ENCODE results near the gene EPHA4.

EPHA4 gene

GRCh38 chr2:221476195-221476594 is 95.9 kb downstream of the EPHA4 start:
- H3K4me1 ChIP-seq (ENCODE audit: insufficient read depth, low read length) = no peaks in the 10 kb centered on the region
- no peak overlapping the region for H3K27ac ChIP-seq (ENCODE audit: low read length)
- no peak overlapping the region for H3K4me2 ChIP-seq (ENCODE audit: insufficient read depth, low read length)
- no peak for TF ChIP-seq CTCF (IDR thresholded peaks at IDR 0.05; ENCODE audit: borderline replicate concordance, extremely low read depth, low read length, poor library complexity, severe bottlenecking)
- TF ChIP-seq EZH2 (IDR thresholded peaks at IDR 0.05; ENCODE audit: borderline replicate concordance, low read depth, low read length, severe bottlenecking) = no peak
- no peak overlapping the region for H3K4me3 ChIP-seq (ENCODE audit: low read depth in 1 of 2, low read length in 2 of 2)
- no peaks in the 10 kb centered on the region for H3K9me3 ChIP-seq (ENCODE audit: insufficient read depth, low read length, severe bottlenecking)
- ATAC-seq (ENCODE audit: insufficient read depth, low read depth) (no peak), DNase-seq (no peak)
- no peaks in the 10 kb centered on the region for H3K79me2 ChIP-seq (ENCODE audit: insufficient read depth, low read length)
- no peaks in the 10 kb centered on the region for H3K27me3 ChIP-seq (ENCODE audit: insufficient read depth, low read length, poor library complexity)
- H3K9ac ChIP-seq (ENCODE audit: low read depth, low read length) = no peak overlapping the region
- no peaks in the 10 kb centered on the region for H3K36me3 ChIP-seq (ENCODE audit: insufficient read depth, low read length)
- H4K20me1 ChIP-seq (ENCODE audit: insufficient read depth, low read length) = no peaks in the 10 kb centered on the region
- H2AFZ ChIP-seq (ENCODE audit: low read depth, low read length) = no peak overlapping the region

- Histone ChIP-seq H3K4me1 (ENCODE audit: insufficient read depth, low read length) (no peaks in the 10 kb centered on the region), H3K4me2 (ENCODE audit: insufficient read depth, low read length) (no peak overlapping the region), H3K36me3 (ENCODE audit: insufficient read depth, low read length) (no peaks in the 10 kb centered on the region), H3K27ac (ENCODE audit: low read length) (no peak overlapping the region), H3K79me2 (ENCODE audit: insufficient read depth, low read length) (no peaks in the 10 kb centered on the region), H2AFZ (ENCODE audit: low read depth, low read length) (no peak overlapping the region), H3K9ac (ENCODE audit: low read depth, low read length) (no peak overlapping the region), H3K9me3 (ENCODE audit: insufficient read depth, low read length, severe bottlenecking) (no peaks in the 10 kb centered on the region), H3K4me3 (ENCODE audit: low read depth in 1 of 2, low read length in 2 of 2) (no peak overlapping the region), H4K20me1 (ENCODE audit: insufficient read depth, low read length) (no peaks in the 10 kb centered on the region), H3K27me3 (ENCODE audit: insufficient read depth, low read length, poor library complexity) (no peaks in the 10 kb centered on the region)
- no peak for DNase-seq
- ATAC-seq (ENCODE audit: insufficient read depth, low read depth) = no peak
- TF ChIP-seq EZH2 (IDR thresholded peaks at IDR 0.05; ENCODE audit: borderline replicate concordance, low read depth, low read length, severe bottlenecking) (no peak), CTCF (IDR thresholded peaks at IDR 0.05; ENCODE audit: borderline replicate concordance, extremely low read depth, low read length, poor library complexity, severe bottlenecking) (no peak)
Measured at GRCh38 chr2:221473451-221473850, 98.7 kb downstream of the EPHA4 start.

- ATAC-seq (ENCODE audit: insufficient read depth, low read depth) (no peak), DNase-seq (no peak)
- no peak overlapping the region for H3K27ac ChIP-seq (ENCODE audit: low read length)
- H2AFZ ChIP-seq (ENCODE audit: low read depth, low read length) = no peak overlapping the region
- H3K9ac ChIP-seq (ENCODE audit: low read depth, low read length) = no peak overlapping the region
- H3K4me2 ChIP-seq (ENCODE audit: insufficient read depth, low read length) = no peak overlapping the region
- no peak overlapping the region for H3K4me3 ChIP-seq (ENCODE audit: low read depth in 1 of 2, low read length in 2 of 2)
- no peaks in the 10 kb centered on the region for H3K79me2 ChIP-seq (ENCODE audit: insufficient read depth, low read length)
- TF ChIP-seq EZH2 (IDR thresholded peaks at IDR 0.05; ENCODE audit: borderline replicate concordance, low read depth, low read length, severe bottlenecking) = no peak
- TF ChIP-seq CTCF (IDR thresholded peaks at IDR 0.05; ENCODE audit: borderline replicate concordance, extremely low read depth, low read length, poor library complexity, severe bottlenecking) = no peak
- no peaks in the 10 kb centered on the region for H3K27me3 ChIP-seq (ENCODE audit: insufficient read depth, low read length, poor library complexity)
- H3K36me3 ChIP-seq (ENCODE audit: insufficient read depth, low read length) = no peaks in the 10 kb centered on the region
- no peaks in the 10 kb centered on the region for H3K9me3 ChIP-seq (ENCODE audit: insufficient read depth, low read length, severe bottlenecking)
- H4K20me1 ChIP-seq (ENCODE audit: insufficient read depth, low read length) = no peaks in the 10 kb centered on the region
- no peaks in the 10 kb centered on the region for H3K4me1 ChIP-seq (ENCODE audit: insufficient read depth, low read length)
Measured at GRCh38 chr2:221468317-221468716, 103.8 kb downstream of the EPHA4 start.

- no peaks in the 10 kb centered on the region for H3K4me1 ChIP-seq (ENCODE audit: insufficient read depth, low read length)
- H3K27me3 ChIP-seq (ENCODE audit: insufficient read depth, low read length, poor library complexity) = no peaks in the 10 kb centered on the region
- no peak overlapping the region for H3K4me3 ChIP-seq (ENCODE audit: low read depth in 1 of 2, low read length in 2 of 2)
- TF ChIP-seq CTCF (IDR thresholded peaks at IDR 0.05; ENCODE audit: borderline replicate concordance, extremely low read depth, low read length, poor library complexity, severe bottlenecking) (no peak), EZH2 (IDR thresholded peaks at IDR 0.05; ENCODE audit: borderline replicate concordance, low read depth, low read length, severe bottlenecking) (no peak)
- no peak overlapping the region for H3K9ac ChIP-seq (ENCODE audit: low read depth, low read length)
- H2AFZ ChIP-seq (ENCODE audit: low read depth, low read length) = no peak overlapping the region
- ATAC-seq (ENCODE audit: insufficient read depth, low read depth) (no peak), DNase-seq (no peak)
- no peak overlapping the region for H3K4me2 ChIP-seq (ENCODE audit: insufficient read depth, low read length)
- H4K20me1 ChIP-seq (ENCODE audit: insufficient read depth, low read length) = no peaks in the 10 kb centered on the region
- H3K9me3 ChIP-seq (ENCODE audit: insufficient read depth, low read length, severe bottlenecking) = no peaks in the 10 kb centered on the region
- no peaks in the 10 kb centered on the region for H3K36me3 ChIP-seq (ENCODE audit: insufficient read depth, low read length)
- no peak overlapping the region for H3K27ac ChIP-seq (ENCODE audit: low read length)
- H3K79me2 ChIP-seq (ENCODE audit: insufficient read depth, low read length) = no peaks in the 10 kb centered on the region
Measured at GRCh38 chr2:221467610-221468009, 104.5 kb downstream of the EPHA4 start.
